ENCODE measurements around the gene CNNM2.

DNA sequence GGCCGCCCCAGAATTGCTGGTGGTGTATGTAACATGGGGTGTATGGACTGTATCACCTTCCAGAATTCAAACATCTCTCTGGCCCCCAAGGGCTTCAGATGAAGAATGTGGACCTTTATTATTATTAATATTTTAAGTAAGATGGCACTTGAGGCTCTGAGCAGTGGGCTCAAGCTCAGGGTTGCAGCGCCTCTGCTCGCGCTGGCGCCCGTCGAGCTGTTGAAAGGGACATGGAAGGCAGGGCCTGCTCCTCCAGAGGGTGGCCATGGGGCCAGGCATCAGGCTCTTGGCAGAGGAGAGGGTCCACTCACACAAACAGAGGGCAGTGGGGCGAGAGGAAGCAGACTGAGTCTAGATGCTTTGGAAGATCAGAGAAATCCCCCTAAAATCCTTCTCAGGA lies 154.8 kb downstream of the CNNM2 start:
- TF ChIP-seq, protein P1, sequence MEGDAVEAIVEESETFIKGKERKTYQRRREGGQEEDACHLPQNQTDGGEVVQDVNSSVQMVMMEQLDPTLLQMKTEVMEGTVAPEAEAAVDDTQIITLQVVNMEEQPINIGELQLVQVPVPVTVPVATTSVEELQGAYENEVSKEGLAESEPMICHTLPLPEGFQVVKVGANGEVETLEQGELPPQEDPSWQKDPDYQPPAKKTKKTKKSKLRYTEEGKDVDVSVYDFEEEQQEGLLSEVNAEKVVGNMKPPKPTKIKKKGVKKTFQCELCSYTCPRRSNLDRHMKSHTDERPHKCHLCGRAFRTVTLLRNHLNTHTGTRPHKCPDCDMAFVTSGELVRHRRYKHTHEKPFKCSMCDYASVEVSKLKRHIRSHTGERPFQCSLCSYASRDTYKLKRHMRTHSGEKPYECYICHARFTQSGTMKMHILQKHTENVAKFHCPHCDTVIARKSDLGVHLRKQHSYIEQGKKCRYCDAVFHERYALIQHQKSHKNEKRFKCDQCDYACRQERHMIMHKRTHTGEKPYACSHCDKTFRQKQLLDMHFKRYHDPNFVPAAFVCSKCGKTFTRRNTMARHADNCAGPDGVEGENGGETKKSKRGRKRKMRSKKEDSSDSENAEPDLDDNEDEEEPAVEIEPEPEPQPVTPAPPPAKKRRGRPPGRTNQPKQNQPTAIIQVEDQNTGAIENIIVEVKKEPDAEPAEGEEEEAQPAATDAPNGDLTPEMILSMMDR (IDR thresholded peaks at IDR 0.05) = no peak
- no peak for TF ChIP-seq POLR2A (IDR thresholded peaks at IDR 0.05)

Data from body of pancreas (tissue), 4 donors.